K562 (cell line): ENCODE data around the gene DNASE1L2. TPM values are rescaled to one million over a fixed set of nuclear protein-coding genes. Genes with fewer than 3 reads are reported as not detected.
A peak's percentile ranks its signal among the peaks of the same experiment; 100 is the strongest.

Source experiments
- BRD9 ChIP-seq: fragments of 450-650 bp; IDR thresholded peaks from 2 replicates; pipeline ENCODE4 v1.6.1; 2018; ENCODE audit warnings: low read depth; ENCODE audit not compliant: partially characterized antibody
- CTBP1 ChIP-seq: fragments of 450-650 bp; IDR thresholded peaks from 2 replicates; pipeline ENCODE4 v1.6.1; 2016; ENCODE audit warnings: borderline replicate concordance
- GATAD2A ChIP-seq: fragments of 450-650 bp; IDR thresholded peaks from 2 replicates; pipeline ENCODE4 v1.6.1; 2017
- HNRNPLL ChIP-seq: fragments of 200-400 bp; formaldehyde crosslinking; IDR thresholded peaks from 2 replicates; pipeline ENCODE4 v1.6.1; 2017; ENCODE audit warnings: low read length, low read depth, mild to moderate bottlenecking; ENCODE audit not compliant: poor library complexity, severe bottlenecking
- MEIS2 ChIP-seq: fragments of 450-650 bp; IDR thresholded peaks from 2 replicates; pipeline ENCODE4 v1.6.1; 2014; ENCODE audit warnings: mild to moderate bottlenecking; ENCODE audit not compliant: partially characterized antibody
- PHF20 ChIP-seq: fragments of 450-650 bp; IDR thresholded peaks from 2 replicates; pipeline ENCODE4 v1.6.1; 2018; ENCODE audit not compliant: partially characterized antibody
- SIN3A ChIP-seq, 2 experiments: fragments of 150-350 bp in 1 of 2; IDR thresholded peaks; 2 replicates each; pipeline ENCODE4 v1.6.1; 2011 to 2016; ENCODE audit warnings: borderline replicate concordance in 2 of 2, low read depth in 2 of 2, low read length in 2 of 2, mild to moderate bottlenecking in 2 of 2, moderate library complexity in 2 of 2; ENCODE audit not compliant: control insufficient read depth in 1 of 2
- SMARCA4 ChIP-seq: fragments of 450-650 bp; IDR thresholded peaks from 2 replicates; pipeline ENCODE4 v1.6.1; 2016
- TAL1 ChIP-seq: fragments of 450-650 bp; IDR thresholded peaks from 2 replicates; pipeline ENCODE4 v1.6.1; 2016; ENCODE audit warnings: mild to moderate bottlenecking
- ZBTB11 ChIP-seq, 3 experiments: fragments of 200-800 bp in 1 of 3; fragments of 250-450 bp in 1 of 3; fragments of 450-650 bp in 1 of 3; sonication (Bioruptor Pico) in 1 of 3; sonication (Bioruptor generic) in 1 of 3; formaldehyde crosslinking in 1 of 3; IDR thresholded peaks; 2 replicates each; pipeline versions ENCODE4 v1.6.1 to v1.8.0; 2016 to 2022; ENCODE audit warnings: mild to moderate bottlenecking in 2 of 3, missing genetic modification characterization in 2 of 3, missing compliant biosample characterization in 1 of 3, moderate library complexity in 1 of 3
- ZNF133 ChIP-seq: fragments of 250-450 bp; sonication (Bioruptor Pico); IDR thresholded peaks from 2 replicates; pipeline ENCODE4 v1.4.0; 2020; ENCODE audit warnings: mild to moderate bottlenecking
- ZNF23 ChIP-seq: fragments of 250-450 bp; sonication (Bioruptor Pico); IDR thresholded peaks from 2 replicates; pipeline ENCODE4 v1.4.0; 2020; ENCODE audit warnings: mild to moderate bottlenecking
- ZNF644 ChIP-seq: fragments of 200-800 bp; sonication (Bioruptor generic); IDR thresholded peaks from 2 replicates; pipeline ENCODE4 v1.6.1; 2016; ENCODE audit warnings: low read depth, missing genetic modification characterization, missing compliant biosample characterization
- polyA plus RNA-seq, 8 experiments: library from polyadenylated mRNA; depleted of rRNA in 4 of 8; stranded (reverse) in 5 of 8; unstranded in 3 of 8; fragments of >200 nt; fragmentation: Nextera tagmentation in 2 of 8; fragmentation: Illumina TruSeq in 1 of 8; extraction: Ambion mirVana in 2 of 8; extraction: Trizol in 1 of 8; gene quantifications; 2 replicates each; pipeline versions ENCODE4 v1.2.1 to v1.2.3, GENCODE V29; 2011 to 2014; ENCODE audit warnings: inconsistent platforms in 1 of 8, missing spikeins in 1 of 8
- total RNA-seq, 7 experiments: library from RNA; depleted of rRNA in 6 of 7; stranded (reverse); fragments of >200 nt in 6 of 7; fragmentation: Illumina TruSeq in 2 of 7; extraction: Trizol in 2 of 7; gene quantifications; 2 replicates each; pipeline versions ENCODE4 v1.2.1 to v1.2.3, GENCODE V29; 2011 to 2021; ENCODE audit warnings: low replicate concordance in 1 of 7

DNASE1L2 gene
- total and polyA plus RNA-seq, 9 of the 15 experiments (the other 6 are each of a cell fraction or from before 2014, with no cell fraction given): 0.08 to 2.7 (median 1.7) TPM; not detected in 1

GRCh38 chr16:2205104-2205966, 30.9 kb upstream of the DNASE1L2 start, which contains the start of gene MLST8 (continued):
- TF ChIP-seq ZBTB11 (CRISPR knock-in tag; IDR thresholded peaks at IDR 0.05) (peak in 1 of 3 experiments; percentile 36; a peak in 1 of 6 replicates), ZNF23 (CRISPR knock-in tag) (no peak), ZNF133 (CRISPR knock-in tag) (0 out of 2 replicates have a peak, but pooled peaks have one; percentile 56), SMARCA4 (no peak), MEIS2 (peak; percentile 99), SIN3A (IDR thresholded peaks at IDR 0.05; ENCODE audit: borderline replicate concordance in 2 of 2, control insufficient read depth in 1 of 2, low read depth in 2 of 2, low read length in 2 of 2) (0 out of 4 replicates have a peak, but pooled peaks have one; percentile 47 to 75), ZNF644 (tag) (peak; percentile 39; the same call in 1 of the 2 replicates), HNRNPLL (peak; percentile 89), PHF20 (peak; percentile 83), CTBP1 (peak; percentile 88), BRD9 (peak; percentile 21), GATAD2A (peak; percentile 67; the same call in 1 of the 2 replicates), TAL1 (no peak)
